GM10266 (cell line): ENCODE data around the gene PMPCA.
A peak's percentile ranks its signal among the peaks of the same experiment; 100 is the strongest.
"Not testable (repeated sequence)": the region's sequence is repeated elsewhere in the genome, so short reads cannot be mapped to it uniquely, and the experiment has no call there.

Experiments used
- DNase-seq: peaks from one replicate; pipeline ENCODE4 v3.0.0; 2012; ENCODE audit errors: extremely low spot score
- TF ChIP-seq, protein P1 (sequence below): IDR thresholded peaks from 2 replicates; pipeline ENCODE4 v1.5.1; 2012; ENCODE audit warnings: mild to moderate bottlenecking, low read depth; ENCODE audit not compliant: control insufficient read depth, insufficient read depth; ENCODE audit errors: missing control alignments

PMPCA gene

DNA sequence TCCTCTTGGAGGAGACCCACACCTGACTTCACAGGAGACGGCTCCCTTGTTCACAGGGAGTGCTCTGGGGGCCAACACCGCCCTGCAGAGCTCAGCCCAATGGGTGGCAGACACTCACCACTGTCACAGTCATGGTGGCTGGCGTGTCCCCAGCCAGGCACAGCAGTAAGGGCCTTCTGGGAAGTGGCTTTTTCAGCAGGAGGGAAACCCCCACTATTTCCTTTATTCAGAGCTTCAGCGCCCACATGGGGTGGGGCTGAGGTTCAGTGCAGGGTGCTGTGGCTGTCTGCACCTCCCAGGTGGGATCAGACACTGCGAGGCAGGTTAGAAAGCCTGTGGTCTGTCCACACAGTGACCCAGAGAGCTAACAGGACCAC lies 6.9 kb upstream of the PMPCA start:
- TF ChIP-seq, protein P1, sequence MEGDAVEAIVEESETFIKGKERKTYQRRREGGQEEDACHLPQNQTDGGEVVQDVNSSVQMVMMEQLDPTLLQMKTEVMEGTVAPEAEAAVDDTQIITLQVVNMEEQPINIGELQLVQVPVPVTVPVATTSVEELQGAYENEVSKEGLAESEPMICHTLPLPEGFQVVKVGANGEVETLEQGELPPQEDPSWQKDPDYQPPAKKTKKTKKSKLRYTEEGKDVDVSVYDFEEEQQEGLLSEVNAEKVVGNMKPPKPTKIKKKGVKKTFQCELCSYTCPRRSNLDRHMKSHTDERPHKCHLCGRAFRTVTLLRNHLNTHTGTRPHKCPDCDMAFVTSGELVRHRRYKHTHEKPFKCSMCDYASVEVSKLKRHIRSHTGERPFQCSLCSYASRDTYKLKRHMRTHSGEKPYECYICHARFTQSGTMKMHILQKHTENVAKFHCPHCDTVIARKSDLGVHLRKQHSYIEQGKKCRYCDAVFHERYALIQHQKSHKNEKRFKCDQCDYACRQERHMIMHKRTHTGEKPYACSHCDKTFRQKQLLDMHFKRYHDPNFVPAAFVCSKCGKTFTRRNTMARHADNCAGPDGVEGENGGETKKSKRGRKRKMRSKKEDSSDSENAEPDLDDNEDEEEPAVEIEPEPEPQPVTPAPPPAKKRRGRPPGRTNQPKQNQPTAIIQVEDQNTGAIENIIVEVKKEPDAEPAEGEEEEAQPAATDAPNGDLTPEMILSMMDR, result no peak
- DNase-seq, result peak; percentile 76

DNA sequence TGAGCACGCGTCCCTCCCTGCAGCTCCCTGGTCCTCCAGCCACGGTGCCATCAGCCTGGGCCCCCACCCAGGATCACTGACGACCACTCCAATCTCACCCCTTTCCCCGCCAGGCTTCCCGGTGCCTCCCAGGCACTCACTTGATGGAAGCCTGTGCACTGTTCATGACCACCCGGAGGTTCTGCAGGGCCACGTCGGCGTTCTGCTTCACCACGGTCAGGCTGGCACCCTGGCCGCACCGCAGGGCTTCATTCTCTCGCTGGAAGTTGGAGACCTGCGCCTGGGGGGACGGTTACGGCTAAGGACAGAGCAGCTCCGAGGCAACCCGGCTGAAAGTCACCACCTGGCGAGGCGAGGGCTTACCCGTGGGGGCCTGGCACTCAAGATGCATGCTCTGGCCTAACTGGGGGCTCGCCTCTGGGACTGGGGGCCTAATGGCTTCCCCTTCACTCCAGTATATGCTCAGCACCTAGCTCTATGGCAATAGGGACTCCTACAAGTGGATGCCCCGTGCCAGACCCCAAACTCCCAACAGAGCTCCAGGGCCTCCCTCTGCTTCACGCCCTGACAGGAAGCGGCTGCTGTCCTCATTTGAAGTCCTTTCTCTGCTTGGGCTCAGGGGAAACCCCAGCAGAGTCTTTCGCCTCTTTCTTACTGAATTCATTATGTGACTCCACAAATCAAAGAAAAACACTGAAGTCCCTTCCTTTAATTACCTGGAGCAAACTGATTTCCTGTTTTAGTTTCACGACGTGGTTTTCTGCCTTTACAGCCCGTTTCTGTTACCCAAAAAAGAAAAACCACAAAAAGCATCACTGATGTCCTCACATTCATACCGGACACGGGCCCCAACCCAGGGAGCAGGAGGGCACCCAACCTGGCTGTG lies 6.3 kb upstream of the PMPCA start:
- DNase-seq, result peak; percentile 76

DNA sequence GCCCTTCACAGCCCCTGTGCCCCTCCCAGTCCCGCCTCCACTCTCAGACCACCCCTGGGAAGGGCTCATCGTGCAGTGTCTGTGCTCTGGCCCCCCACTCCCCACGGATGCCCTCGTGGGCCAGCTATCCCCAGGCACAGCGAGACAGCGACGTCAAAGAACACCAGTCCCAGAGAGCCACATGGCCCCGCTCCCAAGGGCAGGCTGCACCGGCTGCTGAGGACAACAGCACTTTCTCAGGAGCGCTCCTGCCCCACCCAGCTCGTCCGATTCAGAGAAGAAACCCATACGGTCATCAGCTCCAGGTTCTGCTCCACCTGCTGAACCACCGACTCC lies 5.7 kb upstream of the PMPCA start:
- DNase-seq, result no peak
- TF ChIP-seq, protein P1, result no peak

More for the DNA sequence above, 6.3 kb upstream of the PMPCA start:
- TF ChIP-seq, protein P1, result no peak

DNA sequence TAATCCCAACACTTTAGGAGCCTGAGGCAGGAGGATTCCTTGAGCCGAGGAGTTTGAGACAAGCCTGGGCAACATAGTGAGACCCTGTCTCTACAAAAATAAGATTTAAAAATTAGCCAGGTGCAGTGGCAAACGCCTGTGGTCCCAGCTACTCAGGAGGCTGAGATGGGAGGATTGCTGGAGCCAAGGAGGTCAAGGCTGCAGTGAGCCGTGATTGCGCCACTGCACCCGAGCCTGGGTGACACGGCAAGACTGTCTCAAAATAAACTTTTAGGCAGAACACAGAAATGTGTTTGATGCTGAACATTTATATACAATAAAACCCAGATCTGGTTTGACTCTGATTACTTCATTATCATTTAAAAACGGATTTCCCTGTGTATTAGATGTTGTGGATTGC lies 5.0 kb upstream of the PMPCA start:
- no peak for DNase-seq

DNA sequence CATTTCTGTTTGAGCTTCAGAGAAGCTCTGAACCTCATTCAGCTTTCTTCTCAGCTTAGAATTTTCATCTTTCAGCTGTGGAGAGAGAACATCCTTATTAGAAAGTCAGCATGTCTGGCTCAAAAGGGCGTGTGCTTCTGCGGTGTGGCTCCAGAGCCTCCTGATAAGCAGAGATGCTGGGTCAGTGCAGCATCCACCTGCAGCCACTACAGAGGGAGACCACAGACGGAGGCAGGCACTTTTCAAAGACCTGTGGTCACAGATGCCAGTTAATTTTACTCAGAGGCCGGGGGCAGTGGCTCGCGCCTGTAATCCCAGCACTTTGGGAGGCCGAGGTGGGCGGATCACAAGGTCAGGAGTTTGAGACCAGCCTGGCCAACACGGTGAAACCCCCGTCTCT lies 4.6 kb upstream of the PMPCA start:
- not testable (repeated sequence) for DNase-seq

More for the DNA sequence above, 5.0 kb upstream of the PMPCA start:
- TF ChIP-seq, protein P1, result no peak

DNA sequence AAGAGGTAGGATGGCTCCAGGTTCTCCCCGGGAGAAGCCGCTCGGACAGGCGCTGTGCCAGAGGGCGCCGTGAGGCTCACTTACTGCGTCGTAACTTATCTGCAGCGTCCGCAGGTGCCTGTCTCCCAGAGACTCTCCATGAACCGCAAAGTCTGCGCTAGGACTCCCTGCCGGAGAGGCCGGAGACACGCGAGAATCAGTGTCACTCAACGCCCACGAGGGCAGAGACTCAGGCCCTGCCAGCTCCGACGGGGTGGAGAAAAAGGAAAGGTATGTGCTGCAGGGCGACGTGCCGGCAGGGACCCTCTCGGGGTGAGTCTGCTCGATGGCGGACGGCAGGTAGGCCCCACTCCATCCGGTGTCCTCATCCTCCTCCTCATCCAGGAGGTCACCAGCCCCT lies 3.4 kb upstream of the PMPCA start:
- not testable (repeated sequence) for DNase-seq

DNA sequence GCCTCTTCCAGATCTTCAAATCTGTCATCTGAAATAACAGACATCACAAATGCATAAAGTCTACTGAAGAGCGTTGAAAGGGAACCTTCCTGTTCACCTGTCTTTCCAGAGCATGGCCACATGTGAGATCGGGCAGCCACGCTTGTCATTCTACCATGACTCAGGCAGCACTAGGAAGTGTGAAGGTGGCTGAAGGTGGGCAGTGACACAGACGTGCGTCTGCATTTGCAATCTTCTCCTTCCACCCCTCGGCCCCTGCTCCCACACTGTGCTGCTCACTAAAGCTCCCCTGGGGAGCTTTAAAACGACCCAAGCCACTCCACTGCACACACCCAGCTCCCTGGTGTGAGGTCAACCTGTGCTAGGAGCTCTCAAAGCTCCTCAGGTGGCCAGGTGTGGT lies 2.5 kb upstream of the PMPCA start:
- no peak for DNase-seq
- TF ChIP-seq, protein P1, result no peak

DNA sequence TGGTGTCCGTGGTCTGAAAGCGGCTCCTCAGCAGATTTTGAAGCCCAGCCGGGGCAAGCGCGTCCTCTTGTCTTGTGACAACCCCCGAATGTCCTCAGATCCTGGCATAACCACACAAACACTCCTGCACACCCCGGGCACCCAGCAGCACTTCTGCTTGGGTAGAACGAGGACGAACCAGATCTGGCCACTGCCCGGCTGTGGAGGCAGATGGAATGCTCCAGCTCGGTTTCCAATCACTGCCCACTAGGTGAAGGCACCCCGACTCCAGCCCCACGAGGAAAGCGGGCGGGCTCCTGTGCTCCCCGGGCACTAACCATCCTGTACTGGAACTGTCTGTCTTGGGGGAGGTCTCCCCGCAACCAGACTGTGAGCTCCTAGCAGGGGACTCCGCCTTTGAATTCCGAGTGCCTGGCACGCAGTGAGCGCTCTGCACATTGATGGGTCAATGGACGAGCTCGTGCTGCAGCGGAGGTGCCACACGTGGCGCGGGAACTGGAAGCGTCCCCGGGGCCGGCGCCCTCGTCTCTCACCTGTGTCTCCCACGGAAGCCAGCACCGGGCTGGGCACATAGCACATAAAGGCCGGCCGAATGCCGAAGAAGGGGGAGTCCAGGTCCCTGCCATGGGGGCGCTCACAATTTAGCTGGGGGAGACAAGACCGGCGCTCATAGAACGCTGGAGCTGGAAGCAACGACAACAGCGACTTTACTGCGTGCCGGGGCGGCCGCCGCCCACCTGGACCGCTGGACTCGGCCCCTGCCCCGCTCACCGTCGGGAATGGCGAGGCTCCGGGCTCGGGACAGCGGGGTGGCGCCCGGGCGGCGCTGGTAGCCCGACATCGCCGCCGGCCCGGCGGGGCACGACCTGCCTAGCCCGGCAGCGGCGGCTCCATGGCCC lies 652 bp upstream of the PMPCA start:
- TF ChIP-seq, protein P1, result no peak
- peak; percentile 67 for DNase-seq
